Measurements from ENCODE around the gene TRIM47. TPM values are rescaled to one million over a fixed set of nuclear protein-coding genes. Genes with fewer than 3 reads are reported as not detected.
A peak's percentile ranks its signal among the peaks of the same experiment; 100 is the strongest.

The TRIM47 gene
- total and polyA plus RNA-seq, 8 donors: 3.5 to 40.4 (median 18.1) TPM

DNA sequence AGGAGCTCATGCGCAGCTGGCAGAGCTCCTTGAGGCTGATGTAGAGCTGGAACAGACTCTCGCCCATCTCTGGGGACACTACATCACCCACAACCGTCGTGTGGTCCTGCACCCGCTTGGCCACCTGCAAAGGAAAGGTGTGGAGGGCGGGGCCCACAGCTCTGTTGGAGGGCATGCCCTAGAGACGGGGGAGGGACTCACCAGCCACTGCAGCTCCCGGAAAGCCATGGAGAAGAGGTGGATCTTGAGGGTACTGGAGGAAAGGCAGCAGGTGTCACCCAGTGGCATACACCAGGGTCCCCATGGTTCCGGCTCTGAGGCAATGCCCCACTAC lies 42.8 kb downstream of the TRIM47 start:
- TF ChIP-seq EP300 (IDR thresholded peaks at IDR 0.05) (no peak), POLR2AphosphoS5 (IDR thresholded peaks at IDR 0.05) (no peak), CTCF (IDR thresholded peaks at IDR 0.05) (no peak), POLR2A (IDR thresholded peaks at IDR 0.05) (no peak)
- H3K27ac ChIP-seq: no peak overlapping the region
- no peaks in the 10 kb centered on the region for H3K27me3 ChIP-seq
- H3K9me3 ChIP-seq: no peaks in the 10 kb centered on the region
- H3K4me3 ChIP-seq: no peak overlapping the region
- peaks cover 0 to 40% (median 11%) of the 10 kb centered on the region in 4 donors for H3K4me1 ChIP-seq
- no peak for DNase-seq
- peaks cover 20 to 87% (median 59%) of the 10 kb centered on the region in 4 donors for H3K36me3 ChIP-seq
- WGBS, 5 donors: 72 to 85% (median 82%) methylated on average over 3 to 9 of the region's 9 CpGs
- intact Hi-C loops (cut with DNase I; ENCODE audit: low total_unique reads): no loop called here

- WGBS, 5 donors: 62 to 77% (median 75%) methylated on average over 10 to 24 of the region's 24 CpGs
- peak in 1 of 2 donors; percentile 76 for DNase-seq
Measured at GRCh38 chr17:75834928-75835653, 43.3 kb downstream of the TRIM47 start.

GRCh38 chr17:75834279-75834920 lies 44.0 kb downstream of the TRIM47 start:
- no peak for DNase-seq
- no peaks in the 10 kb centered on the region for H3K9me3 ChIP-seq
- no peaks in the 10 kb centered on the region for H3K27me3 ChIP-seq
- H3K4me3 ChIP-seq: no peak overlapping the region
- no peak overlapping the region for H3K27ac ChIP-seq
- 93 to 96% (median 95%) methylated on average over 15 to 25 of the region's 25 CpGs for WGBS, 5 donors
- TF ChIP-seq EP300 (IDR thresholded peaks at IDR 0.05) (no peak), POLR2AphosphoS5 (IDR thresholded peaks at IDR 0.05) (no peak), CTCF (IDR thresholded peaks at IDR 0.05) (no peak), POLR2A (IDR thresholded peaks at IDR 0.05) (no peak)
- intact Hi-C loops (cut with DNase I; ENCODE audit: low total_unique reads): no loop called here
- peaks cover 0 to 40% (median 11%) of the 10 kb centered on the region in 4 donors for H3K4me1 ChIP-seq
- H3K36me3 ChIP-seq: peaks cover 29 to 86% (median 58%) of the 10 kb centered on the region in 4 donors

More at GRCh38 chr17:75834928-75835653, 43.3 kb downstream of the TRIM47 start:
- H3K9me3 ChIP-seq: no peaks in the 10 kb centered on the region
- peaks cover 0 to 40% (median 11%) of the 10 kb centered on the region in 4 donors for H3K4me1 ChIP-seq
- H3K27me3 ChIP-seq: no peaks in the 10 kb centered on the region
- no peak overlapping the region for H3K27ac ChIP-seq
- peaks cover 25 to 87% (median 59%) of the 10 kb centered on the region in 4 donors for H3K36me3 ChIP-seq
- no peak overlapping the region for H3K4me3 ChIP-seq
- TF ChIP-seq EP300 (IDR thresholded peaks at IDR 0.05): no peak
- no peak for TF ChIP-seq CTCF (IDR thresholded peaks at IDR 0.05)
- intact Hi-C loops (cut with DNase I; ENCODE audit: low total_unique reads): no loop called here

- WGBS, 5 donors: 56 to 68% (median 63%) methylated on average over 19 to 20 of the region's 20 CpGs
- intact Hi-C loops (cut with DNase I; ENCODE audit: low total_unique reads): no loop called here
- Histone ChIP-seq H3K27me3 (no peaks in the 10 kb centered on the region), H3K4me3 (no peak overlapping the region), H3K27ac (peak overlapping the region; percentile 26 to 81 (median 70)), H3K9me3 (no peaks in the 10 kb centered on the region), H3K36me3 (peaks cover 25 to 84% (median 60%) of the 10 kb centered on the region in 4 donors), H3K4me1 (peaks cover 4 to 53% (median 18%) of the 10 kb centered on the region in 4 donors)
- TF ChIP-seq POLR2A (IDR thresholded peaks at IDR 0.05): no peak
- TF ChIP-seq EP300 (IDR thresholded peaks at IDR 0.05): no peak
- no peak for TF ChIP-seq CTCF (IDR thresholded peaks at IDR 0.05)
- peak in 1 of 2 donors; percentile 66 for DNase-seq
Measured at GRCh38 chr17:75832652-75833400, 45.6 kb downstream of the TRIM47 start.

Measured in stomach (tissue), 9 donors.